IMR-90 (cell line): ENCODE measurements around the gene ATP6AP1. TPM values are rescaled to one million over a fixed set of nuclear protein-coding genes. Genes with fewer than 3 reads are reported as not detected.

Source experiments
- ATAC-seq: fragments of 200-7000 bp; cut with Tn5 transposase; 2 replicates; pipeline ENCODE4 v1.9.1; 2020; ENCODE audit warnings: low read depth, mild to moderate bottlenecking, moderate library complexity
- BruUV-seq: library from RNA; stranded (reverse); fragments of 400-500 nt; replicated peaks from 2 replicates; lab custom pipeline; 2021; lab: Mats Ljungman, UMichigan
- CTCF ChIA-PET: fragments of 300-600 bp; formaldehyde crosslinking; extraction: SDS; loops from one replicate; lab custom pipeline; 2021; ENCODE audit warnings: antibody characterized with exemption; lab: Yijun Ruan, JAX
- POLR2A ChIA-PET: fragments of 300-600 bp; sonication (Branson Sonifier 250); formaldehyde crosslinking; loops from one replicate; lab custom pipeline; 2022; ENCODE audit warnings: antibody characterized with exemption; ENCODE audit not compliant: unreplicated experiment; lab: Charles Lee
- DNase-seq: peaks from one replicate; pipeline ENCODE4 v3.0.0; 2013
- H2AFZ ChIP-seq: replicated peaks from 2 replicates; pipeline ENCODE3; 2013; ENCODE audit warnings: low read length, mild to moderate bottlenecking; ENCODE audit not compliant: poor library complexity
- H2AK5ac ChIP-seq: 2 replicates; pipeline ENCODE4 v1.6.1; 2013; ENCODE audit warnings: low read depth, low read length, inconsistent platforms
- H2AK9ac ChIP-seq: replicated peaks from 2 replicates; pipeline ENCODE3; 2013; ENCODE audit warnings: mild to moderate bottlenecking, low read depth, low read length, moderate library complexity; ENCODE audit not compliant: poor library complexity
- H2BK120ac ChIP-seq: 2 replicates; pipeline ENCODE4 v1.6.1; 2013; ENCODE audit warnings: low read depth, low read length, inconsistent platforms
- H2BK15ac ChIP-seq: 3 replicates; pipeline ENCODE4 v1.6.1; 2013; ENCODE audit warnings: low read depth, low read length, inconsistent platforms
- H2BK20ac ChIP-seq: 2 replicates; pipeline ENCODE4 v1.6.1; 2013; ENCODE audit warnings: low read depth, mild to moderate bottlenecking, inconsistent platforms, low read length, moderate library complexity
- H2BK5ac ChIP-seq: 2 replicates; pipeline ENCODE4 v1.6.1; 2013; ENCODE audit warnings: mild to moderate bottlenecking, low read depth, low read length, inconsistent platforms; ENCODE audit not compliant: poor library complexity, severe bottlenecking
- H3K14ac ChIP-seq: replicated peaks from 2 replicates; pipeline ENCODE4 v1.6.1; 2013; ENCODE audit warnings: low read depth, low read length, inconsistent platforms
- H3K18ac ChIP-seq: 2 replicates; pipeline ENCODE4 v1.6.1; 2013; ENCODE audit warnings: low read depth, low read length, control low read depth
- H3K23ac ChIP-seq: 2 replicates; pipeline ENCODE4 v1.6.1; 2013; ENCODE audit warnings: low read depth, low read length, inconsistent platforms
- H3K27ac ChIP-seq: 2 replicates; pipeline ENCODE4 v1.5.1; 2013; ENCODE audit warnings: mild to moderate bottlenecking, control low read depth, low read length; ENCODE audit not compliant: insufficient read depth
- H3K27me3 ChIP-seq: 2 replicates; pipeline ENCODE4 v1.6.1; 2013; ENCODE audit warnings: low read length; ENCODE audit not compliant: control insufficient read depth, insufficient read depth
- H3K36me3 ChIP-seq: 2 replicates; pipeline ENCODE4 v1.6.1; 2013; ENCODE audit warnings: low read length, mixed read lengths; ENCODE audit not compliant: control insufficient read depth, insufficient read depth
- H3K4ac ChIP-seq: 2 replicates; pipeline ENCODE4 v1.6.1; 2013; ENCODE audit warnings: low read depth, low read length, inconsistent platforms
- H3K4me1 ChIP-seq: 2 replicates; pipeline ENCODE4 v1.6.1; 2013; ENCODE audit warnings: low read length, mixed read lengths; ENCODE audit not compliant: control insufficient read depth, insufficient read depth
- H3K4me2 ChIP-seq: 2 replicates; pipeline ENCODE4 v1.6.1; 2013; ENCODE audit warnings: low read depth, mild to moderate bottlenecking, control low read depth, low read length, moderate library complexity
- H3K4me3 ChIP-seq: 2 replicates; pipeline ENCODE4 v1.5.1; 2013; ENCODE audit warnings: low read depth, mild to moderate bottlenecking, control low read depth, low read length, moderate library complexity; ENCODE audit not compliant: insufficient read depth
- H3K56ac ChIP-seq: 2 replicates; pipeline ENCODE4 v1.6.1; 2013; ENCODE audit warnings: low read length, inconsistent platforms; ENCODE audit not compliant: insufficient read depth; ENCODE audit errors: extremely low read depth
- H3K79me1 ChIP-seq, 2 experiments: 2 replicates each; pipeline ENCODE4 v1.6.1; 2013; ENCODE audit warnings: low read length in 2 of 2, inconsistent platforms in 1 of 2, low read depth in 1 of 2
- H3K9ac ChIP-seq: 2 replicates; pipeline ENCODE4 v1.6.1; 2013; ENCODE audit warnings: low read depth, low read length, control low read depth
- H3K9me1 ChIP-seq: 2 replicates; pipeline ENCODE4 v1.6.1; 2013; ENCODE audit warnings: low read length, inconsistent platforms; ENCODE audit not compliant: insufficient read depth
- H3K9me3 ChIP-seq: 2 replicates; pipeline ENCODE4 v1.6.1; 2013; ENCODE audit warnings: low read length; ENCODE audit not compliant: control insufficient read depth, insufficient read depth
- H4K20me1 ChIP-seq: 2 replicates; pipeline ENCODE4 v1.6.1; 2013; ENCODE audit warnings: low read length, inconsistent platforms; ENCODE audit not compliant: insufficient read depth
- H4K5ac ChIP-seq: 2 replicates; pipeline ENCODE4 v1.6.1; 2013; ENCODE audit warnings: mild to moderate bottlenecking, low read depth, low read length, control low read depth
- H4K8ac ChIP-seq, 2 experiments: 2 replicates each; pipeline ENCODE4 v1.6.1; 2013; ENCODE audit warnings: low read depth in 2 of 2, low read length in 2 of 2, control low read depth in 1 of 2, inconsistent platforms in 1 of 2
- H4K91ac ChIP-seq: 2 replicates; pipeline ENCODE4 v1.6.1; 2013; ENCODE audit warnings: low read depth, low read length, inconsistent platforms; ENCODE audit not compliant: insufficient read depth
- BHLHE40 ChIP-seq: fragments of 150-350 bp; IDR thresholded peaks from 2 replicates; pipeline ENCODE4 v1.6.1; 2016; ENCODE audit warnings: mild to moderate bottlenecking, low read depth, low read length
- CEBPB ChIP-seq: IDR thresholded peaks from 2 replicates; pipeline ENCODE4 v1.6.1; 2012; ENCODE audit warnings: low read depth, low read length, improper control_type of control experiment
- CHD1 ChIP-seq: IDR thresholded peaks from 2 replicates; pipeline ENCODE4 v1.6.1; 2012; ENCODE audit warnings: low read depth, low read length, improper control_type of control experiment
- FOS ChIP-seq: fragments of 150-350 bp; IDR thresholded peaks from 2 replicates; pipeline ENCODE4 v1.6.1; 2016; ENCODE audit warnings: low read depth, low read length
- MAFK ChIP-seq: IDR thresholded peaks from 2 replicates; pipeline ENCODE4 v1.6.1; 2012; ENCODE audit warnings: low read depth, low read length, improper control_type of control experiment
- MAZ ChIP-seq: IDR thresholded peaks from 2 replicates; pipeline ENCODE4 v1.6.1; 2012; ENCODE audit warnings: low read depth, mild to moderate bottlenecking, low read length, improper control_type of control experiment, moderate library complexity, borderline replicate concordance
- MXI1 ChIP-seq: IDR thresholded peaks from 2 replicates; pipeline ENCODE4 v1.6.1; 2012; ENCODE audit warnings: low read depth, mild to moderate bottlenecking, low read length, moderate library complexity, borderline replicate concordance
- NFE2L2 ChIP-seq: fragments of 150-350 bp; IDR thresholded peaks from 2 replicates; pipeline ENCODE4 v1.6.1; 2016; ENCODE audit warnings: low read depth, mild to moderate bottlenecking, low read length
- POLR2A ChIP-seq: IDR thresholded peaks from 2 replicates; pipeline ENCODE4 v1.6.1; 2012; ENCODE audit warnings: mild to moderate bottlenecking, low read depth, low read length
- RAD21 ChIP-seq: IDR thresholded peaks from 2 replicates; pipeline ENCODE4 v1.6.1; 2012; ENCODE audit warnings: low read length, improper control_type of control experiment
- RCOR1 ChIP-seq: IDR thresholded peaks from 2 replicates; pipeline ENCODE4 v1.6.1; 2012; ENCODE audit warnings: mild to moderate bottlenecking, low read length, improper control_type of control experiment; ENCODE audit not compliant: insufficient replicate concordance
- RFX5 ChIP-seq: IDR thresholded peaks from 2 replicates; pipeline ENCODE4 v1.8.0; 2012; ENCODE audit warnings: low read depth, mild to moderate bottlenecking, low read length, moderate library complexity
- SMC3 ChIP-seq: fragments of 150-350 bp; IDR thresholded peaks from 2 replicates; pipeline ENCODE4 v1.6.1; 2016; ENCODE audit warnings: low read depth, mild to moderate bottlenecking, antibody characterized with exemption, low read length, moderate library complexity
- USF2 ChIP-seq: fragments of 150-350 bp; IDR thresholded peaks from 2 replicates; pipeline ENCODE4 v1.6.1; 2017; ENCODE audit warnings: mild to moderate bottlenecking, antibody characterized with exemption, low read length, low read depth
- WGBS, 2 experiments: methylation state at CpG; one replicate each; pipeline versions ENCODE4 v1.1.5 to v1.1.7; 2013; ENCODE audit warnings: missing lambda C conversion rate in 2 of 2; ENCODE audit not compliant: insufficient read length in 1 of 2; ENCODE audit errors: extremely low coverage in 2 of 2; 5-methylcytosine and 5-hydroxymethylcytosine counted together
- dilution Hi-C: fragments of 300-500 bp; cut with HindIII; formaldehyde crosslinking; loops from one replicate; pipeline ENCODE4 v1.14.3; 2018; ENCODE audit warnings: low sequenced_read_pairs; ENCODE audit not compliant: unreplicated experiment
- in situ Hi-C: fragments of 300-500 bp; cut with MboI; formaldehyde crosslinking; loops from 3 replicates; pipeline ENCODE4 v1.14.3; 2019; ENCODE audit warnings: low sequenced_read_pairs, inconsistent platforms, mixed read lengths
- intact Hi-C: fragments of 100-400 bp; cut with micrococcal nuclease; formaldehyde crosslinking; loops from 2 replicates; pipeline ENCODE4 v1.10.0; 2022
- polyA plus RNA-seq, 3 experiments: library from polyadenylated mRNA; depleted of rRNA; stranded (reverse); fragments of >200 nt; gene quantifications; 2 replicates each; pipeline ENCODE4 v1.2.3, GENCODE V29; 2012; ENCODE audit warnings: low replicate concordance in 1 of 3
- total RNA-seq: library from RNA; depleted of rRNA; stranded (reverse); fragments of >200 nt; gene quantifications from 2 replicates; pipeline ENCODE4 v1.2.3, GENCODE V29; 2012
- TF ChIP-seq, protein P1 (sequence below): fragments of 150-350 bp; IDR thresholded peaks from 2 replicates; pipeline ENCODE4 v1.6.1; 2016; ENCODE audit warnings: low read depth, mild to moderate bottlenecking, low read length, moderate library complexity, borderline replicate concordance
- TF ChIP-seq, protein P2 (sequence below): conservative IDR thresholded peaks from 2 replicates; pipeline ENCODE4 v1.5.1; 2012; ENCODE audit warnings: mild to moderate bottlenecking, low read depth, low read length, improper control_type of control experiment

Gene ATP6AP1
- total and polyA plus RNA-seq, 2 of the 4 experiments (the other 2 are of a cell fraction): 13.8 to 96.7 TPM

DNA sequence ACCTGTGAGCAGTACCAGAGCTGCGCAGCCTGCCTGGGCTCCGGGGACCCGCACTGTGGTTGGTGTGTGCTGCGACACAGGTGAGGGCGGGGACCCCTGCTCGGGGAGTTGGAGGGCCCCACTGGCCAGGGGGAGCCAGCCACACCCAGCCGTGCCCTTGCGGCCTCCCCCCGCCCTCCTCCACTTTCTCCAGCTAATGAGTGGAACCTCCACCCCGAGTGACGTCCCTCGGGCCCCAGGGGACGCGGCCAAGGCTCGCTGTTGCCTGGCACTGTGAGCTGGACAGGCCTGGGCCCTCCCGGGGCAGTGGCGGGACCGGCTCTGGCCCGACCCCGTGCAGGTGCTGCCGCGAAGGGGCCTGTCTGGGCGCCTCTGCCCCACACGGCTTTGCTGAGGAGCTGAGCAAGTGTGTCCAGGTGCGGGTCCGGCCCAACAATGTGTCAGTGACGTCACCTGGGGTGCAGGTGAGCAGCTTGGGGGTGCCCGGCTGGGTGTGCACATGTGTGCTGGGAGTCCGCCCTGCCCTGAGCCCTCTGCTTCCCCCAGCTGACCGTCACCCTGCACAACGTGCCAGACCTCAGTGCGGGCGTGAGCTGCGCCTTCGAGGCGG is 35.2 kb downstream of the ATP6AP1 start:
- H2BK120ac ChIP-seq: no peak overlapping the region
- peaks cover 0 to 16% of the 10 kb centered on the region in 2 experiments; a peak in 3 of 4 replicates for H3K79me1 ChIP-seq
- CTCF ChIA-PET: no interaction called here
- no peak overlapping the region for H3K4me2 ChIP-seq
- H3K9ac ChIP-seq: no peak overlapping the region
- TF ChIP-seq NFE2L2: no peak
- no peak for TF ChIP-seq CEBPB
- no peak for TF ChIP-seq SMC3
- no peak for TF ChIP-seq CHD1
- TF ChIP-seq BHLHE40: no peak
- TF ChIP-seq MXI1: no peak
- TF ChIP-seq USF2: no peak
- TF ChIP-seq MAFK: no peak
- no peak for TF ChIP-seq RFX5
- TF ChIP-seq FOS: no peak
- TF ChIP-seq, protein P1, sequence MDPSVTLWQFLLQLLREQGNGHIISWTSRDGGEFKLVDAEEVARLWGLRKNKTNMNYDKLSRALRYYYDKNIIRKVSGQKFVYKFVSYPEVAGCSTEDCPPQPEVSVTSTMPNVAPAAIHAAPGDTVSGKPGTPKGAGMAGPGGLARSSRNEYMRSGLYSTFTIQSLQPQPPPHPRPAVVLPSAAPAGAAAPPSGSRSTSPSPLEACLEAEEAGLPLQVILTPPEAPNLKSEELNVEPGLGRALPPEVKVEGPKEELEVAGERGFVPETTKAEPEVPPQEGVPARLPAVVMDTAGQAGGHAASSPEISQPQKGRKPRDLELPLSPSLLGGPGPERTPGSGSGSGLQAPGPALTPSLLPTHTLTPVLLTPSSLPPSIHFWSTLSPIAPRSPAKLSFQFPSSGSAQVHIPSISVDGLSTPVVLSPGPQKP: no peak
- TF ChIP-seq POLR2A: no peak
- no peak for TF ChIP-seq RCOR1
- no peak for TF ChIP-seq RAD21
- TF ChIP-seq, protein P2, sequence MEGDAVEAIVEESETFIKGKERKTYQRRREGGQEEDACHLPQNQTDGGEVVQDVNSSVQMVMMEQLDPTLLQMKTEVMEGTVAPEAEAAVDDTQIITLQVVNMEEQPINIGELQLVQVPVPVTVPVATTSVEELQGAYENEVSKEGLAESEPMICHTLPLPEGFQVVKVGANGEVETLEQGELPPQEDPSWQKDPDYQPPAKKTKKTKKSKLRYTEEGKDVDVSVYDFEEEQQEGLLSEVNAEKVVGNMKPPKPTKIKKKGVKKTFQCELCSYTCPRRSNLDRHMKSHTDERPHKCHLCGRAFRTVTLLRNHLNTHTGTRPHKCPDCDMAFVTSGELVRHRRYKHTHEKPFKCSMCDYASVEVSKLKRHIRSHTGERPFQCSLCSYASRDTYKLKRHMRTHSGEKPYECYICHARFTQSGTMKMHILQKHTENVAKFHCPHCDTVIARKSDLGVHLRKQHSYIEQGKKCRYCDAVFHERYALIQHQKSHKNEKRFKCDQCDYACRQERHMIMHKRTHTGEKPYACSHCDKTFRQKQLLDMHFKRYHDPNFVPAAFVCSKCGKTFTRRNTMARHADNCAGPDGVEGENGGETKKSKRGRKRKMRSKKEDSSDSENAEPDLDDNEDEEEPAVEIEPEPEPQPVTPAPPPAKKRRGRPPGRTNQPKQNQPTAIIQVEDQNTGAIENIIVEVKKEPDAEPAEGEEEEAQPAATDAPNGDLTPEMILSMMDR: no peak
- no peak for TF ChIP-seq MAZ
- no peak overlapping the region for H2BK20ac ChIP-seq
- H4K5ac ChIP-seq: no peak overlapping the region
- no peaks in the 10 kb centered on the region for H3K9me1 ChIP-seq
- no peak overlapping the region for H4K91ac ChIP-seq
- BruUV-seq: no TSS peak
- no peak overlapping the region for H2AK5ac ChIP-seq
- H3K18ac ChIP-seq: no peak overlapping the region
- in situ Hi-C loops (no loop called here), intact Hi-C loops (no loop called here), dilution Hi-C loops (no loop called here)
- no peak overlapping the region for H2AFZ ChIP-seq
- no peak overlapping the region for H3K56ac ChIP-seq
- WGBS, 2 experiments: 88% methylated on average over 12 of the region's 36 CpGs; no CpG with 5 or more reads in 1 of the 2 experiments
- no peak for DNase-seq
- no peak overlapping the region for H2BK5ac ChIP-seq
- peaks cover 39% of the 10 kb centered on the region for H4K20me1 ChIP-seq
- ATAC-seq: no peak
- no peak overlapping the region for H3K4me3 ChIP-seq
- H3K27me3 ChIP-seq: no peaks in the 10 kb centered on the region
- H3K23ac ChIP-seq: no peak overlapping the region
- no peak overlapping the region for H4K8ac ChIP-seq
- no peak overlapping the region for H3K14ac ChIP-seq
- no peak overlapping the region for H3K27ac ChIP-seq
- no peak overlapping the region for H2AK9ac ChIP-seq
- H2BK15ac ChIP-seq: no peak overlapping the region
- no peaks in the 10 kb centered on the region; the same call in 1 of the 2 replicates for H3K9me3 ChIP-seq
- POLR2A ChIA-PET: interaction anchor here (0.6 kb wide), 1 partner anchor 24 kb away, joined by 5 read pairs; no protein-coding TSS in a partner anchor
- peaks cover 72% of the 10 kb centered on the region for H3K36me3 ChIP-seq
- H3K4ac ChIP-seq: no peak overlapping the region
- H3K4me1 ChIP-seq: peaks cover 4% of the 10 kb centered on the region; the same call in 1 of the 2 replicates
